Activated T-cell treated with anti-CD3 and anti-CD28 coated beads for 24 hours (primary cell): ENCODE measurements around the gene BTG4.

Experiments used
- DNase-seq: peaks from one replicate; pipeline ENCODE4 v3.0.0-alpha.2; 2020; ENCODE audit warnings: low read depth

The BTG4 gene

DNA sequence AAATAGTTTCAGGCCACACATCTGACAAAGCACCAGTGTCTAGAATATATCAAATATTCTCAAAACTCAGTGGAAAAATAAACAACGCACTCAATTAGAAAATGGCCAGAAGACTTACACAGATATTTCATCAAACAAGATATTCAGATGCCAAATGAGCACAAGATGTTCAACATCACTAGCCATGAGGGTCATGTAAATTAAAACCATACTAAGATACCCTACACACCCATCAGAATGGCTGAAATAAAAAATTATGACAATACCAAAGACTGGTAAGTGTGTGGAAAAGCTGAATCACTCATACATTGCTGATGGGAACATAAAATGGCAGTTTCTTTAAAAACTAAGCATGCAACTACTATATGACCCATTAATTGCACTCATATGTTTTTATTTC lies 21.7 kb downstream of the BTG4 start:
- DNase-seq = no peak

DNA sequence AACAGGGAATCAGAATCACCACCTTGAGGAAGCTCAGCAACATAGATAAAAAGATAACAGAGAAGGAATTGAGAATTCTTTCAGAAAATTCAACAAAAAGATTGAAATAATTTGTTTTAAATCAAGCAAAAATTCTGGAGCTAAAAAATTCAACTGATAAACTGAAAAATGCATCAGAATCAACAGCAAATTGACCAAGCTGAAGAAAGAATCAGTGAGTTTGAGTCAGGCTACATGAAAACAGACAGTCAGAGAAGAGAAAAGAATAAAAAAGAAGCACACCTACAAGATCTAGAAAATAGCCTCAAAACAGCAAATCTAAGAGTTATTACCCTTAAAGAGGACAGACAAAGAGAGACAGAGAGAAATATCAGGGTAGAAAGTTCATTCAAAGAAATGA lies 28.8 kb downstream of the BTG4 start:
- DNase-seq = no peak

- DNase-seq = no peak
These were observed 32.5 kb downstream of the BTG4 start for GRCh38 chr11:111479666-111480065.

DNA sequence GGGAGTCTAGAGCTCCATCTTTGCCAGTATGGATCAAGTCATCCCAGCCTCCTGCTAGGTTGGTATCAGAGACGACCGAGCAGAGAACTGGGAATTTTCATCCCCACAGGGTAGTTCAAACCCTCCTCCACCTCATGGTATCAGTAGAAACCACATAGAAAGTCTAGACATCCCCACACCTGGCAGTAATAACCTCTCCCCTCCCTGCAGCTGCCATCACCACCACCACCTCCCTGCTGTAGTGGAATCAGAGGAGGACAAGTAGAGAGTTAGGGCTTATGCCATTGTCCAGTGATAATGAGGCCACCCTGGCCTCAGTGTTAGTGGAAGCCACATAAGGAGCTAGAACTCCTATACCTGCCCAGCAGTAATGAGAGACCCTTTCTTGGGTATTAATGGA lies 34.3 kb downstream of the BTG4 start:
- DNase-seq = no peak

GRCh38 chr11:111476956-111477355 lies 35.2 kb downstream of the BTG4 start:
- no peak for DNase-seq

- no peak for DNase-seq
These were observed 35.8 kb downstream of the BTG4 start for GRCh38 chr11:111476366-111476765.

- no peak for DNase-seq
These were observed 37.8 kb downstream of the BTG4 start for GRCh38 chr11:111474432-111474831.

DNA sequence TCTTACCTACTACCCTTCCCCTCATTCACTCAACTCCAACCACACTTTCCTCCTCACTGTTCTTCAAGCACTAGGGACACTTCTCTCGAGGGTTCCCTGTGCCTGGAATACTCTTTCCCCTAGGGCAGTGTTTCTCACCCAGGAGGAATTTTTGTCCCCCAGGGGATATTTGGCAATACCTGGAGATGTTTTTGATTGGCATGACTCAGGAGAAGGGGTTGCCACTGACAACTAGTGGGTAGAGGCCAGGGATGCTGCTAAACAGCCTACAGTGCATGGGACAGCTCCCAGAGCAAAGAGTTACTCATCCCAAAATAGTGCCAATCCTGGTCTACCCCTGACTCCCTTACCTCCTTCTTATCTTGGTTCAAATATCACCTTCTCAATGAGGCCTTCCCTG lies 40.0 kb downstream of the BTG4 start:
- DNase-seq = no peak

DNA sequence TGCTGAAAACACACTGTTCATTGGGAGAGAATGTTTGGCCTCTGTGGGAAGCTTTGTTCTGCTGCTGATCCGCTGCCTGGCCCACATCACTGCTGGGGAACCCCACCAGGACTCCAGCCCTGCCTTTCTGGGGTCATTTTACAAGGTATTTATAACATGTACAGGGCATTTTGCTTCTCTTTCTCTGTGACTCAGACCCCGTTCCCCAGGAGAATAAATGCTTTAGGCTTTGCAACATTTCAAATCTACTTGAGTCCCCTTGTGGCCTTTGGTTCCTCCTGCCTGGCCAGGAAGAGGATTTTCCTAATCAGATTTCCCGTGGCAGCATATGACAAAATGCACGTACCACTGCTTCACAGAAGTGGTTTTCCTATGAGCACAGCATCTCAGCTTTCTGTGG lies 43.0 kb downstream of the BTG4 start:
- no peak for DNase-seq

GRCh38 chr11:111466615-111467014 lies 45.6 kb downstream of the BTG4 start:
- no peak for DNase-seq

GRCh38 chr11:111465400-111465799 lies 46.8 kb downstream of the BTG4 start:
- no peak for DNase-seq

DNA sequence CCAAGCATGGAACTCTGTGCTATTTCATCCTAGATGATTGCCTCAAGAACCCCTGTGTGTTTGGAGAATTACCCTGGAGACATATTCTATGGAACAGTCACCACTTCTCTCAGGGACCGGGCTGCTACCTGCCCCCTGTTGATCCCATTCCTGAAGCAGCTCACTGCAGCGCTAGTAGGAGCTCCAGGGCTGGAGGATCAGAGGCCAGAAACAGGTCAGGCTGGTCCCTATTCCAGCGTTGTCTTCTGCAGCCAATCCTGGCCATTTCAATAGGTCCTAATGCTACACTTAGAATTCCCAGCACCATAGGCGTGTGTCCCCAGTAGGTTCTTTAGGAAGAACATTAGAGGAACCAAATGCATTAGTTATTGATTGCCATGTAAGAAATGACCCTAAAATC lies 48.9 kb downstream of the BTG4 start:
- DNase-seq = no peak

DNA sequence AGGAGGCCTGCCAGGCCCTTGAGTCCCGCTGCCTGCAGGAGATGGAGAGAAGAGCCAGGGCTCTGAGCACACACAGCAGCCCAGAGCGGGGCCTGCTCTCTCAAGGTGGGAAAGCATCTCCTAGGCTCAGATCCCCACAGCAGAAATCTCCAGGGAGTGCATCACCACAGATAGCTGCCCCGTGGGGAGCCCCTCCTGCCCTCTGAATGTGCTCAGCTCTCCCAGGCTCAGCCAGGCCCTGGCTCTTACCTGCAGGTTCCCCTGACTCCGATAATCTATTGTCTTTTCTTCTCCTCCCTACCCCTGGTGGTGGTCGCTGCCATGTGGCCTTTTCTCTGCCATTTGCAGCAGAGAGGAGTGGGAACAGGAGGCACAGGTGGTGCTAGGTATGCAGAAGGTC lies 49.9 kb downstream of the BTG4 start:
- no peak for DNase-seq

DNA sequence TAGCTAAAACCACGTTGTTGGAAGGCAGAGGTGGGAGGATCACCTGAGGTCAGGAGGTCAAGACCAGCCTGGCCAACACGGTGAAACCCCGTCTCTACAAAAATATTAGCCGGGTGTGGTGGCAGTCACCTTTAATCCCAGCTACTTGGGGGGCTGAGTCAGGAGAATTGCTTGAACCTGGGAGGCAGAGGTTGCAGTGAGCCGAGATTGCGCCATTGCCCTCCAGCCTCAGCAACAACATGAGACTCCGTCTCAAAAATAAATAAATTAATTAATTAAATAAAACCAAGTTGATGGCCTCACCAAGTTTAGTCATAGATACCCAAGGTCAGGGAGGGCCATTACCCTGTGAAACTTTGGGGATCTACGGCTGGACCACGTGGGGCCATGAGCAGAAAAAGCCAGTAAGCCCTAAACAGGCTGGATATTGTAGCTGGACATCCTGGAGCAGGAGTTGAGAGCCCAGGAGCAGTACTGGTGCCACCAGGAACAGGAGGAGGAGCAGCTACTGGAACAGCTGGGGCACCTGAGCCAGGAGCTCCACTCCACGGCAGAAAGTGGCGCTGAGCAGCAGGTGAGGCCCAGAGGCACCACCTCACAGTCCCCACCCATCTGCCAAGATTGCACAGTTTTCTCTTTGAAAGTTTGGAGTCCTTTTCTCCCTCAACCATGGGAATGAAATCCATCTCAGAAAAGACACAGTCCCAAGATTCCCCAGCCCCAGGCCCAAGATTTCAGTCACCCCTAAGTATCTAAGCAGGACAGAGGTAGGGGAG lies 50.5 kb downstream of the BTG4 start:
- DNase-seq = no peak

DNA sequence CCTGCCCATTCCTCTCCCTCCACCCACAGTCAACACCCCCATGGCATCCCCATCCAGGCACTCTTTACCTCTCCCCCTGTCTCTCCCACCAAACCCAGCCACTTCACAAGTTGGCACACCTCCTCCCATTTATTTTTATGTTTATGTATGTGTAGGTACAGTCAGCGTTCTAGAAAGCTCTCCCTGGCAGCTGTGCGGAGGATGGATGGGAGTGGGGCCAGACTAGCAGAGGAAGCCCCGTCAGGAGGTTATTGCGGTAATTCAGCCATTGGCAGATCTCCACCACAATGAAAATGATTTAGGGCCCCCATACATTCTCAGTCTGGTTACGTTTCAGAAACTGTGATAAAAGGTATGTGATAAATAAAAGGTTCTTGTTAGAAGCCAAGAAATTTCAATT lies 51.3 kb downstream of the BTG4 start:
- no peak for DNase-seq

GRCh38 chr11:111460340-111460739 lies 51.8 kb downstream of the BTG4 start:
- DNase-seq = no peak

- DNase-seq = no peak
These were observed 52.5 kb downstream of the BTG4 start for GRCh38 chr11:111459506-111460270.

- no peak for DNase-seq
These were observed 54.3 kb downstream of the BTG4 start for GRCh38 chr11:111457731-111458368.

- no peak for DNase-seq
These were observed 55.1 kb downstream of the BTG4 start for GRCh38 chr11:111456859-111457730.

DNA sequence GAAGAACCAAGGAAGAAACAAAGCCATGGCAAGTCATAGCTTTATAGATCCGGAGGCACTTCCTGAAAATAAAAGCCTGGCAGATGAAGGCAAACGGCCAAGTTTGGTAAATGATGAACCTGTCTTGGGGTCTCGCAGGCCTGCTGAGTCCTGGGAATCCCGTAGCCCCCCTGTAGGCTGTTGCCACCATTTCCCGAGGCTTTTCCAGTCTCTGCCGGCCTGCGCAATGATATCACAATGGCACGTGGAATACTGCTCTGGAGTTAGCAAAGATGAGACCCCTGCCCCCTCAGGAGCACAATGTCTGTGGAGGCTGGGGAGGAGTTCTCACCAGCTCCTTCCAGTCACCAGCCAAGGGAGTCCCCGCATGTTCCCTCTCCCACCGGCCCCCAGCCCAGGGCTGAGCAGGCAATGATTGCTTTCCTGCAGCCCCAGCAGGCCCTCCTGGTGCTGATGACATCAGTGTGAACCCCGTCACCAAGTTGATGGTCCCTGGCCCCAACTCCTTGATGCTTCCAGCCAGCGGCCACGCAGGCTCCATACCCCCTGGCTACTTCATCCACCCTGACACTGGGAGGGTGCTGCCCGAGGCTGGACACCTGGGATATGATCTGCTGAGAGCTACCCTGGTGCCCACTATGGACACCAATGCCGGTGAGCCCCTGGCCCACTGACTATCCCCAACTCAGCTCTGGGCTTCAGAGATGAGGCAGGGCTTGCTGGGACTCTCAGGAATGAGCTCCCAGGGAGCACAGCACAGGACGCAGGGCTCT lies 55.9 kb downstream of the BTG4 start:
- no peak for DNase-seq
